HG03064 (cell line): ENCODE data around the gene LTO1.
"Not testable (repeated sequence)": the region's sequence is repeated elsewhere in the genome, so short reads cannot be mapped to it uniquely, and the experiment has no call there.

Experiments
- ATAC-seq: cut with Tn5 transposase; IDR thresholded peaks from one replicate; pipeline ENCODE4 v1.9.1; 2021; ENCODE audit warnings: low read depth; ENCODE audit not compliant: unreplicated experiment

The LTO1 gene

GRCh38 chr11:69702239-69702691 lies 27.1 kb upstream of the LTO1 start:
- no peak for ATAC-seq

GRCh38 chr11:69700278-69701140 lies 25.4 kb upstream of the LTO1 start:
- no peak for ATAC-seq

GRCh38 chr11:69699213-69699612 lies 24.1 kb upstream of the LTO1 start:
- ATAC-seq, result no peak

GRCh38 chr11:69698362-69698761 lies 23.2 kb upstream of the LTO1 start:
- ATAC-seq, result no peak

GRCh38 chr11:69697861-69698260 lies 22.7 kb upstream of the LTO1 start:
- ATAC-seq, result no peak

GRCh38 chr11:69697469-69697843 lies 22.3 kb upstream of the LTO1 start:
- ATAC-seq, result no peak

GRCh38 chr11:69696749-69697468 lies 21.8 kb upstream of the LTO1 start:
- ATAC-seq, result no peak

- not testable (repeated sequence) for ATAC-seq
These were observed 20.8 kb upstream of the LTO1 start for GRCh38 chr11:69695995-69696394.

GRCh38 chr11:69695581-69695980 lies 20.4 kb upstream of the LTO1 start:
- ATAC-seq, result no peak

GRCh38 chr11:69694781-69695180 lies 19.6 kb upstream of the LTO1 start:
- no peak for ATAC-seq

GRCh38 chr11:69692422-69692821 lies 17.3 kb upstream of the LTO1 start:
- no peak for ATAC-seq

GRCh38 chr11:69691463-69691862 lies 16.3 kb upstream of the LTO1 start:
- no peak for ATAC-seq

- ATAC-seq, result no peak
These were observed 14.5 kb upstream of the LTO1 start for GRCh38 chr11:69689484-69690319.

- not testable (repeated sequence) for ATAC-seq
These were observed 13.0 kb upstream of the LTO1 start for GRCh38 chr11:69687969-69688771.

GRCh38 chr11:69686856-69687255 lies 11.7 kb upstream of the LTO1 start:
- ATAC-seq, result no peak

- ATAC-seq, result no peak
These were observed 11.3 kb upstream of the LTO1 start for GRCh38 chr11:69686452-69686851.

- ATAC-seq, result no peak
These were observed 10.2 kb upstream of the LTO1 start for GRCh38 chr11:69685348-69685747.

- ATAC-seq, result no peak
These were observed 9.5 kb upstream of the LTO1 start for GRCh38 chr11:69684651-69685050.

GRCh38 chr11:69683764-69684333 lies 8.7 kb upstream of the LTO1 start:
- ATAC-seq, result no peak
